Measurements from ENCODE around the gene WWTR1. TPM values are rescaled to one million over a fixed set of nuclear protein-coding genes. Genes with fewer than 3 reads are reported as not detected.

The WWTR1 gene
- total RNA-seq, 2 experiments from 2014 or later: 0.40 to 0.63 TPM

GRCh38 chr3:149490260-149490971 lies 167.4 kb downstream of the WWTR1 start:
- H3K4me1 Mint-ChIP-seq (ENCODE audit: low read depth): no peaks in the 10 kb centered on the region
- H3K9me3 Mint-ChIP-seq: no peaks in the 10 kb centered on the region

GRCh38 chr3:149489060-149489690 lies 168.7 kb downstream of the WWTR1 start:
- Mint-ChIP-seq H3K36me3 (ENCODE audit: low read depth) (no peaks in the 10 kb centered on the region), H3K4me1 (ENCODE audit: low read depth) (no peaks in the 10 kb centered on the region), H3K27me3 (peaks cover 10% of the 10 kb centered on the region), H3K27ac (no peak overlapping the region), H3K4me3 (no peak overlapping the region), H3K9me3 (no peaks in the 10 kb centered on the region)
- peak; percentile 44 for TF ChIP-seq CTCF (IDR thresholded peaks at IDR 0.05)
- ChIA-PET POLR2A (no interaction called here), CTCF (interaction anchor here (1.0 to 1.4 kb wide), 3 partner anchors 21 to 45 kb away, joined by 3 to 5 read pairs (median 4); no protein-coding TSS in a partner anchor)
- no peak for DNase-seq
- intact Hi-C loops (cut with micrococcal nuclease): loop anchor here (10.0 kb wide), 1 partner anchor 364 kb away; the partner anchor contains the start of gene HPS3
- ATAC-seq: peak; percentile 49

More at GRCh38 chr3:149490260-149490971, 167.4 kb downstream of the WWTR1 start:
- Mint-ChIP-seq H3K36me3 (ENCODE audit: low read depth) (no peaks in the 10 kb centered on the region), H3K27me3 (peaks cover 14% of the 10 kb centered on the region), H3K4me3 (no peak overlapping the region), H3K27ac (no peak overlapping the region)
- DNase-seq (no peak), ATAC-seq (no peak)
- intact Hi-C loops (cut with micrococcal nuclease): no loop called here
- no peak for TF ChIP-seq CTCF (IDR thresholded peaks at IDR 0.05)
- ChIA-PET CTCF (interaction anchor here (0.7 to 1.1 kb wide), 2 partner anchors 10 to 108 kb away, joined by 3 to 4 read pairs; no protein-coding TSS in a partner anchor), POLR2A (interaction anchor here (0.8 kb wide), 1 partner anchor 141 kb away, joined by 3 read pairs; no protein-coding TSS in a partner anchor)

- POLR2A ChIA-PET: no interaction called here
- peak; percentile 63 for TF ChIP-seq CTCF (IDR thresholded peaks at IDR 0.05)
These were observed 170.1 kb downstream of the WWTR1 start for GRCh38 chr3:149487598-149488197.

GRCh38 chr3:149486726-149487125 lies 171.1 kb downstream of the WWTR1 start:
- no peaks in the 10 kb centered on the region for H3K4me1 Mint-ChIP-seq (ENCODE audit: low read depth)
- no peaks in the 10 kb centered on the region for H3K36me3 Mint-ChIP-seq (ENCODE audit: low read depth)
- CTCF ChIA-PET: interaction anchor here (1.0 to 1.9 kb wide), 2 partner anchors 8 to 9 kb away, joined by 3 to 8 read pairs; no protein-coding TSS in a partner anchor
- ATAC-seq (no peak), DNase-seq (no peak)
- H3K4me3 Mint-ChIP-seq: no peak overlapping the region
- no peak for TF ChIP-seq CTCF (IDR thresholded peaks at IDR 0.05)
- H3K27ac Mint-ChIP-seq: no peak overlapping the region
- intact Hi-C loops (cut with micrococcal nuclease): loop anchor here (10.0 kb wide), 1 partner anchor 362 kb away; the partner anchor contains the start of gene HPS3
- POLR2A ChIA-PET: no interaction called here
- H3K9me3 Mint-ChIP-seq: no peaks in the 10 kb centered on the region
- peaks cover 3% of the 10 kb centered on the region for H3K27me3 Mint-ChIP-seq

More at GRCh38 chr3:149487598-149488197, 170.1 kb downstream of the WWTR1 start:
- Mint-ChIP-seq H3K36me3 (ENCODE audit: low read depth) (no peaks in the 10 kb centered on the region), H3K4me3 (no peak overlapping the region), H3K4me1 (ENCODE audit: low read depth) (no peaks in the 10 kb centered on the region), H3K27ac (no peak overlapping the region), H3K27me3 (peaks cover 6% of the 10 kb centered on the region), H3K9me3 (no peaks in the 10 kb centered on the region)
- peak; percentile 64 for DNase-seq
- ATAC-seq: peak; percentile 76
- intact Hi-C loops (cut with micrococcal nuclease): loop anchor here (10.0 kb wide), 1 partner anchor 363 kb away; the partner anchor contains the start of gene HPS3
- CTCF ChIA-PET: interaction anchor here (0.7 to 1.3 kb wide), 4 partner anchors 9 to 283 kb away, joined by 3 read pairs; no protein-coding TSS in a partner anchor

Measured in activated CD8-positive, alpha-beta T cell treated with anti-CD3 and anti-CD28 coated beads for 36 hours (primary cell).